Tibial nerve (tissue), 4 donors: ENCODE results near the gene FGF14. TPM values are rescaled to one million over a fixed set of nuclear protein-coding genes. Genes with fewer than 3 reads are reported as not detected.

Experiments used
- DNase-seq, 2 donors: peaks; one replicate each; pipeline ENCODE4 v3.0.0-alpha.2; 2019; ENCODE audit warnings: low spot score in 2 of 2
- H3K27ac ChIP-seq, 4 donors: fragments of 200-600 bp; sonication (generic) in 3 of 4; one replicate each; pipeline ENCODE4 v1.5.1; 2017 to 2019; ENCODE audit warnings: mild to moderate bottlenecking in 1 of 4
- H3K27me3 ChIP-seq, 2 donors: fragments of 200-600 bp; sonication (generic) in 1 of 2; one replicate each; pipeline versions ENCODE4 v1.5.1 to v1.6.0; 2017 to 2019
- H3K36me3 ChIP-seq, 3 donors: fragments of 200-600 bp; sonication (generic); one replicate each; pipeline ENCODE4 v1.5.1; 2018 to 2019
- H3K4me1 ChIP-seq, 4 donors: fragments of 200-600 bp; sonication (generic) in 3 of 4; one replicate each; pipeline ENCODE4 v1.5.1; 2017 to 2019
- H3K4me3 ChIP-seq, 4 donors: fragments of 200-600 bp; sonication (generic) in 3 of 4; one replicate each; pipeline ENCODE4 v1.5.1; 2017 to 2019; ENCODE audit warnings: mild to moderate bottlenecking in 1 of 4, moderate library complexity in 1 of 4
- H3K9me3 ChIP-seq, 4 donors: fragments of 200-600 bp; sonication (generic) in 3 of 4; one replicate each; pipeline ENCODE4 v1.5.1; 2017 to 2019
- EP300 ChIP-seq, 2 donors: sonication (generic); formaldehyde crosslinking; IDR thresholded peaks; one replicate each; pipeline ENCODE4 v1.6.1; 2017; ENCODE audit warnings: antibody characterized with exemption in 2 of 2, mild to moderate bottlenecking in 1 of 2
- POLR2A ChIP-seq, 2 donors: fragments of 450-650 bp; IDR thresholded peaks; one replicate each; pipeline ENCODE4 v1.6.1; 2017; ENCODE audit warnings: antibody characterized with exemption in 2 of 2, mild to moderate bottlenecking in 2 of 2, moderate library complexity in 2 of 2
- WGBS, 2 donors: methylation state at CpG; one replicate each; pipeline ENCODE4 v1.1.5; 2018; 5-methylcytosine and 5-hydroxymethylcytosine counted together
- total RNA-seq, 4 donors: library from RNA; depleted of rRNA; stranded (reverse); fragments of >200 nt; gene quantifications; one replicate each; pipeline ENCODE4 v1.1.0, GENCODE V29; 2016
- TF ChIP-seq, protein P1 (sequence below), 5 experiments: fragments of 200-600 bp in 3 of 5; fragments of 450-650 bp in 2 of 5; sonication (generic) in 3 of 5; IDR thresholded peaks; one replicate each; pipeline ENCODE4 v1.5.1; 2016 to 2019; ENCODE audit warnings: antibody characterized with exemption in 5 of 5, mild to moderate bottlenecking in 3 of 5, moderate library complexity in 2 of 5

Gene FGF14
- total RNA-seq, 4 donors from 2014 or later: 0.20 to 2.1 (median 0.21) TPM; not detected in 1

DNA sequence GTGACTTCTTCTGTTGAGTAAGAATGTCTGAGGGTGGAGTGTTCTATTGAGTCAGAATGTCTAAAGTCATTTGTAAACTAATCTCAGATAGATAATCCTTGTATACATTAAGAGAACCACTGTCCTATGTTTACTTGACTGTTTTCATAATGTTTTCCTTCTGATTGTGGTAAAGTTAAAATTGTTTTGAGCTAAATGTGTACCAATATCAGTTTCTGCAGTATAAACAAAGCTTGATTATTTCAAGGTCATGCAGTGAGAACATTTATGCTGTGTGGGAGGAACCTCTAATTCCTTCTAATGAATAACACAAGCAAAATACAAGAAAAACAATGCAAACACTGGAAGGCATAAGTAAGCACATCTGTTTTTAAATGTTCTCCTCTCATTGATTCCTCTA, 434.6 kb downstream of the FGF14 start:
- Histone ChIP-seq H3K27ac (no peak overlapping the region), H3K9me3 (no peaks in the 10 kb centered on the region), H3K4me1 (no peaks in the 10 kb centered on the region), H3K27me3 (no peaks in the 10 kb centered on the region), H3K36me3 (no peaks in the 10 kb centered on the region), H3K4me3 (no peak overlapping the region)
- no peak for DNase-seq
- TF ChIP-seq, protein P1, sequence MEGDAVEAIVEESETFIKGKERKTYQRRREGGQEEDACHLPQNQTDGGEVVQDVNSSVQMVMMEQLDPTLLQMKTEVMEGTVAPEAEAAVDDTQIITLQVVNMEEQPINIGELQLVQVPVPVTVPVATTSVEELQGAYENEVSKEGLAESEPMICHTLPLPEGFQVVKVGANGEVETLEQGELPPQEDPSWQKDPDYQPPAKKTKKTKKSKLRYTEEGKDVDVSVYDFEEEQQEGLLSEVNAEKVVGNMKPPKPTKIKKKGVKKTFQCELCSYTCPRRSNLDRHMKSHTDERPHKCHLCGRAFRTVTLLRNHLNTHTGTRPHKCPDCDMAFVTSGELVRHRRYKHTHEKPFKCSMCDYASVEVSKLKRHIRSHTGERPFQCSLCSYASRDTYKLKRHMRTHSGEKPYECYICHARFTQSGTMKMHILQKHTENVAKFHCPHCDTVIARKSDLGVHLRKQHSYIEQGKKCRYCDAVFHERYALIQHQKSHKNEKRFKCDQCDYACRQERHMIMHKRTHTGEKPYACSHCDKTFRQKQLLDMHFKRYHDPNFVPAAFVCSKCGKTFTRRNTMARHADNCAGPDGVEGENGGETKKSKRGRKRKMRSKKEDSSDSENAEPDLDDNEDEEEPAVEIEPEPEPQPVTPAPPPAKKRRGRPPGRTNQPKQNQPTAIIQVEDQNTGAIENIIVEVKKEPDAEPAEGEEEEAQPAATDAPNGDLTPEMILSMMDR (IDR thresholded peaks at IDR 0.05): no peak
- TF ChIP-seq EP300 (IDR thresholded peaks at IDR 0.05) (no peak), POLR2A (IDR thresholded peaks at IDR 0.05) (no peak)

DNA sequence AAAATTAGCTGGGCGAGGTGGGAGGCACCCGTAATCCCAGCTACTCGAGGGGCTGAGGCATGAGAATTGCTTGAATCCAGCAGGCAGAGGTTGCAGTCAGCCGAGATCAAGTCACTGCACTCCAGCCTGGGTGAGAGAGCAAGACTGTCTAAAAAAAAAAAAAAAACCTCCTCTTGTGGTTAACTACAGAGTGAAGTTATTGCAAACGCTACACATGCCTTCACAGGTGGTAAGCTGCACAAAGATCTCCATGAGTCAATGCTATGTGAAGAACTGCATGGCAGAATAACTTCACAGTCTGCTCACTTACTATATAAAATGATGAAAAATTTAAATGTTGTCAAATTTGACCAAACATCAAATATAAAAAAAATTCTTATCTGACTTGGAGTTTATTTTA, 436.8 kb downstream of the FGF14 start:
- Histone ChIP-seq H3K4me3 (no peak overlapping the region), H3K9me3 (peaks cover 0 to 5% (median 0%) of the 10 kb centered on the region in 4 donors), H3K27me3 (no peaks in the 10 kb centered on the region), H3K4me1 (no peaks in the 10 kb centered on the region), H3K27ac (no peak overlapping the region), H3K36me3 (no peaks in the 10 kb centered on the region)
- no peak for TF ChIP-seq POLR2A (IDR thresholded peaks at IDR 0.05)
- TF ChIP-seq, protein P1 (IDR thresholded peaks at IDR 0.05): no peak
- TF ChIP-seq EP300 (IDR thresholded peaks at IDR 0.05): no peak
- WGBS, 2 donors: 66 to 78% methylated on average over 5 of the region's 5 CpGs
- no peak for DNase-seq

DNA sequence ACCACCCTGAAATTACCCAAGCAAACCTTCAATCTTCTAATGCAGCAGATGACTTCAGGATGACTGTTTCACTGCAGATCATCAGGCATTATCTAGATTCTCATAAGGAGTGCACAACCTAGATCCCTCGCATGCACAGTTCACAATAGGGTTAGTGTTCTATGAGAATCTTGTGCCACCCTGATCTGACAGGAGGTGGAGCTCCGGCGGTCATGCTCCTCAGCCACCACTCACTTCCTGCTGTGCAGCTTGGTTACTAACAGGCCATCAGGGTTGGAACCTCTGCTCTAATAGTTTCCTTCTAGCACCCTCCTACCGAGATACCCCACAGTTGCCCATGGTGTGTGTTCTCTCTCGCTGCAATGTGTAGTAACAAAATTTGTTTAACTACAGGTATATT, 442.8 kb downstream of the FGF14 start:
- H3K4me1 ChIP-seq: no peaks in the 10 kb centered on the region
- H3K27ac ChIP-seq: no peak overlapping the region
- peaks cover 0 to 19% (median 0%) of the 10 kb centered on the region in 4 donors for H3K9me3 ChIP-seq
- TF ChIP-seq EP300 (IDR thresholded peaks at IDR 0.05) (no peak), POLR2A (IDR thresholded peaks at IDR 0.05) (no peak)
- TF ChIP-seq, protein P1 (IDR thresholded peaks at IDR 0.05): no peak
- H3K36me3 ChIP-seq: no peaks in the 10 kb centered on the region
- no peaks in the 10 kb centered on the region for H3K27me3 ChIP-seq
- DNase-seq: no peak
- no peak overlapping the region for H3K4me3 ChIP-seq
- 62 to 74% methylated on average over 5 of the region's 5 CpGs for WGBS, 2 donors

DNA sequence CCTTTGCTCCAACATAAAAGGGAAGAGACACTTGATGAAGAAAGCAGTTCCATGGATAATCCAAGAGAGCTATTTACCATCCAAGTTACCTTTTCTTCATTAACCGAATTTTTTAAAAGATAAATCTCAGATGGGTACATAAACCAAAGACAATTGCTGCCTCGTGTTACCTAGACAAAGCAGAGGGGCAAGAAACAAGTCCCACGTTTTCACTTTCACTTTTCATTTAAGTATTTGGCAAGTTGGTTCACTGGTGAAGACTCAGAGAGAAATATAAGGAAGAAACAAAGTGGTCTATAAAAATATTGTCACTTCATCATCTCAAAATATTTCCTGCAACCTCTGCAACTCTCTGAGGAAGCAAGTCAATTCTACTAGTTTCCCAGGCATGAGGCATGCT, 446.1 kb downstream of the FGF14 start:
- no peaks in the 10 kb centered on the region for H3K27me3 ChIP-seq
- no peak overlapping the region for H3K27ac ChIP-seq
- peaks cover 0 to 14% (median 0%) of the 10 kb centered on the region in 4 donors for H3K9me3 ChIP-seq
- H3K36me3 ChIP-seq: no peaks in the 10 kb centered on the region
- H3K4me1 ChIP-seq: no peaks in the 10 kb centered on the region
- TF ChIP-seq, protein P1 (IDR thresholded peaks at IDR 0.05): no peak
- TF ChIP-seq EP300 (IDR thresholded peaks at IDR 0.05): no peak
- TF ChIP-seq POLR2A (IDR thresholded peaks at IDR 0.05): no peak
- no peak overlapping the region for H3K4me3 ChIP-seq
- 56 to 63% methylated on average over 3 of the region's 3 CpGs for WGBS, 2 donors
- no peak for DNase-seq

DNA sequence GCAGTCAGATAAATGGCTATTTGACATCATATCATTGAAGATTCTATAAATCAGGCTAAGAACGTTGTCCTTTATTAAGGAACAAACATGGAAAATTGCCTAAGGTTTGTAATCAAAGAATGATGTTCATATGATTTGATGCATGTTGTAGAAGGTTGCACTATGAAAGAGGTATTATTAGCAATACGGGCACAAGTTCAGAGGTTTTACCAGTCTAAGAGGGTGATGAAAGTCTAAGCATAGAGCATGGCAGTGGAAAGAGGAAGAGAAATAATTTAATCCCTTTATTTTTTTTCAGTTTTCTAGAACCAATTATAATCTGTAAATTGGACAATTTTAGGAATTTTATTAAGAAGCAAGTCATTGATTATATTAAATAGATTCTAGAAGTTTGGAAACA, 450.7 kb downstream of the FGF14 start:
- TF ChIP-seq, protein P1 (IDR thresholded peaks at IDR 0.05): no peak
- TF ChIP-seq POLR2A (IDR thresholded peaks at IDR 0.05): no peak
- TF ChIP-seq EP300 (IDR thresholded peaks at IDR 0.05): no peak
- Histone ChIP-seq H3K27ac (no peak overlapping the region), H3K4me3 (no peak overlapping the region), H3K27me3 (no peaks in the 10 kb centered on the region), H3K36me3 (no peaks in the 10 kb centered on the region), H3K9me3 (no peaks in the 10 kb centered on the region), H3K4me1 (no peaks in the 10 kb centered on the region)
- 73 to 81% methylated on average over 2 of the region's 2 CpGs for WGBS, 2 donors
- no peak for DNase-seq
